Fibroblast of lung (primary cell): ENCODE measurements around the gene CLSTN2.

Source experiments
- EZH2 ChIP-seq: IDR thresholded peaks from 2 replicates; pipeline ENCODE4 v1.5.1; 2012; ENCODE audit warnings: low read length, control low read depth, mild to moderate bottlenecking; ENCODE audit errors: missing control alignments
- TF ChIP-seq, protein P1 (sequence below), 2 donors: IDR thresholded peaks in 1 of 2; conservative IDR thresholded peaks in 1 of 2; 1 replicate in 1 of 2; 2 replicates in 1 of 2; pipeline ENCODE4 v1.5.1; 2011 to 2012; ENCODE audit warnings: low read length in 2 of 2, control low read depth in 1 of 2, inconsistent platforms in 1 of 2, low read depth in 1 of 2, mild to moderate bottlenecking in 1 of 2

GRCh38 chr3:140436421-140436820, 501.4 kb downstream of the CLSTN2 start:
- no peak for TF ChIP-seq EZH2
- TF ChIP-seq, protein P1, sequence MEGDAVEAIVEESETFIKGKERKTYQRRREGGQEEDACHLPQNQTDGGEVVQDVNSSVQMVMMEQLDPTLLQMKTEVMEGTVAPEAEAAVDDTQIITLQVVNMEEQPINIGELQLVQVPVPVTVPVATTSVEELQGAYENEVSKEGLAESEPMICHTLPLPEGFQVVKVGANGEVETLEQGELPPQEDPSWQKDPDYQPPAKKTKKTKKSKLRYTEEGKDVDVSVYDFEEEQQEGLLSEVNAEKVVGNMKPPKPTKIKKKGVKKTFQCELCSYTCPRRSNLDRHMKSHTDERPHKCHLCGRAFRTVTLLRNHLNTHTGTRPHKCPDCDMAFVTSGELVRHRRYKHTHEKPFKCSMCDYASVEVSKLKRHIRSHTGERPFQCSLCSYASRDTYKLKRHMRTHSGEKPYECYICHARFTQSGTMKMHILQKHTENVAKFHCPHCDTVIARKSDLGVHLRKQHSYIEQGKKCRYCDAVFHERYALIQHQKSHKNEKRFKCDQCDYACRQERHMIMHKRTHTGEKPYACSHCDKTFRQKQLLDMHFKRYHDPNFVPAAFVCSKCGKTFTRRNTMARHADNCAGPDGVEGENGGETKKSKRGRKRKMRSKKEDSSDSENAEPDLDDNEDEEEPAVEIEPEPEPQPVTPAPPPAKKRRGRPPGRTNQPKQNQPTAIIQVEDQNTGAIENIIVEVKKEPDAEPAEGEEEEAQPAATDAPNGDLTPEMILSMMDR (conservative IDR thresholded peaks at IDR 0.05 in 1 of 2, IDR thresholded peaks at IDR 0.05 in 1 of 2; ENCODE audit: low read depth in 1 of 2, low read length in 2 of 2): no peak
